Stimulated activated CD4-positive, alpha-beta T cell treated with anti-CD3 and anti-CD28 coated beads, Interleukin-12 subunit alpha, Interleukin-12 subunit beta, amount 100 ng/mL, for 48 hours (primary cell): Measurements from ENCODE around the gene TCERG1L.
"Not testable (repeated sequence)": the region's sequence is repeated elsewhere in the genome, so short reads cannot be mapped to it uniquely, and the experiment has no call there.

ENCODE experiments used
- DNase-seq, 3 donors: peaks; one replicate each; pipeline ENCODE4 v3.0.0-alpha.2; 2020; ENCODE audit warnings: low read depth in 2 of 3, low spot score in 1 of 3

TCERG1L gene

DNA sequence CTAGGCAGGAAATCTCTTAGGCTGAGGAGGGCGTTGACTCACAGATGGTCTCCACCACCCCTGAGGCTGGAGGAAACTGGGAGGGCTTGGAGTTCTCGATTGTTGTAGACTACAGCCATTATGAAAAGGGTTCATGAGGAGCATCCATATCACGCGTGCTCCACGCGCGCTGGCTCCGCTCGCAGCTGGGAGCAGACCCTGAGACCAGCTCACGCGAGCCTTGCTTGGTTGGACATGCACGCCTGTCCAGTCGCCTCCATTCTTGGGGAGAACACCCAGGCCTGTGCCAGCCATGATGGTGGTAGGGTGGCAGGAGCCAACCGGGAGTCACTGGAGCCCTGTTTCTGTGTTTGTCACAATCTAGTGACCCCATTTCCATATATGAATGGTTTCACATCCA lies 139.1 kb downstream of the TCERG1L start:
- DNase-seq: no peak

DNA sequence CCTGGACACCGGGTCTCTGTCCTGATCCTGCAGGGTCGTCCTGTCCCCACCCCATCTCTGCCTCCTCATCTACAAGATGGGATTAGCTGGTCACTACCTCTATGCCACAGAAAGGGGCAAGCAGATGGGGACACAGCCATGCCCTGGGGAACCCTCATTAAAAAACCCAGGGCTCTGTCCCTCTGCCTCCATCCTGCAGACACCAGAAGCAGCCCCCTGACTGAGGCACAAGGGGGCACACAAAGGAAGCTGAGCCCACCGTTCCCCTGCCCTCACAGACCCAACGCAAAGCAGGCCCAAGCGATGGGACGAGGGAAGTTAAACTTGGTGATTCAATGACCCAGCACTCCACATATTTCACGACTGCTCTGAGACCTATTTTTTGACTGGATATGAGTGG lies 142.4 kb downstream of the TCERG1L start:
- no peak for DNase-seq

DNA sequence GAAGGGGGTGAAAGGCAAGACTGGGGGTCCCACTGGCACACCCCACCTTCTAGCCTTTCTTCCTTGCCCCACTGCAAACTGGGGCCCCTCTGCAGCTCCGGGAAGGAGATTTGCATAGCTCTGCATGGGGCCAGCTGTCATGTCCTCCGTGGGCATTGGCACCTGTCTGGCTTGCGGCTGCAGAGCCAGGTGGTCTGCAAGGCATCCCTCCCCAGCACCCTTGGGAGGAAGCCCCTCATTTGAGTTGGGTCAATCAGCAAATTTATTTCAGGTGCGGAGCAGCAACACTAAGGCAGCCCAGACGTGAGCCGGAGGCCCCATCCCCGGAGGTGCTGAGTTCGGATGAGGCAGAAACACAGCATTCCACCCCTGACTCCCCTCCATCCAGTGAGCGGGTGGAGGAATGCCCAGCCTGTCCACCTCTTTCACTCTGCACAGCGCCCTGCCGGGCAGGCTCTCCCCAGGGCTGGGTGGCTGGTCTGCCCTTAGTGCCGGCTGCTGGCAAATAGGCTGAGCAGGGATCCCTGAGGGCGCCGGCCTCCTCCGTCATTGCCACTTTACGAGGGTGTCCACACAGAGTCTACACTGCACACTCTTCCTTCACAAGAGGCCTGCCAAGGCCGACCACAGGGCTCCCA lies 143.2 kb downstream of the TCERG1L start:
- no peak for DNase-seq

- DNase-seq: no peak
Observed at GRCh38 chr10:131167036-131167860, 144.3 kb downstream of the TCERG1L start.

GRCh38 chr10:131166486-131166885 lies 145.0 kb downstream of the TCERG1L start:
- DNase-seq: no peak

DNA sequence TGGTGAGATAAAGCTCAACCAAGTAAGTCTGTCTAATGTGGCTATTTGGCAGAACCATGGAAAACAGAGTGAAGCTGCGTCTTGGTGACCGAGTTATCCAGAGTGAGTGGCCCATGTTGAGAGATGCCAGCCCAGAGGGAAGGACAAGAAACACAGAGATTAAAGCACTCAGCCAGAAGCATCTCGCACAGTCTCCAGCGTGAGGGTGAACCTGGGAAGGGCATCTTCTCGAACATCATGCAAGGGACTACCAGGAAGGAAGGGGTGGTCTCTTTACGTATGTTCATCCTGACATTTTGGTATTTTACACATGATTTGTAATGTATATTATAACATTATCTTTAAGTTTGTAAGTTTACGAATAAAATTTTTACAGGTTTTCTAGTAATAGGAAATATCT lies 146.4 kb downstream of the TCERG1L start:
- DNase-seq: no peak

- DNase-seq: no peak
Observed at GRCh38 chr10:131162866-131163843, 148.4 kb downstream of the TCERG1L start.

GRCh38 chr10:131162211-131162610 lies 149.3 kb downstream of the TCERG1L start:
- no peak for DNase-seq

DNA sequence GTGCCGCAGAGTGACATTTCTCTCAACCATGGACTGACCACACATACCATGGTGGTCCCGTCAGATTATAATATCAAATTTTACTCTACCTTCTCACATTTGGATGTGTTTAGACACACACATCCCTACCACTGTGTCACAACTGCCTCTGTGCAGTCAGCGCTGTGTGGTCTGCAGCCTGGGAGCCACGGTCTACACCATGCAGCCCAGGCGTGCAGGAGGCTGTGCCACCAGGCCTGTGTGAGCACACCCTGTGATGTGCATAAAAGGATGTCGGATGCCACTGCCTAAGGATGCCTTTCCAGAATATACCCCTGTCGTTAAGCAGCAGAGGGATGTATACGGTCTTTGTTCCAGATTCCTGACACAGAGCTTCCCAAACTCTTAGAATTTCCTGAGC lies 150.4 kb downstream of the TCERG1L start:
- DNase-seq: no peak

DNA sequence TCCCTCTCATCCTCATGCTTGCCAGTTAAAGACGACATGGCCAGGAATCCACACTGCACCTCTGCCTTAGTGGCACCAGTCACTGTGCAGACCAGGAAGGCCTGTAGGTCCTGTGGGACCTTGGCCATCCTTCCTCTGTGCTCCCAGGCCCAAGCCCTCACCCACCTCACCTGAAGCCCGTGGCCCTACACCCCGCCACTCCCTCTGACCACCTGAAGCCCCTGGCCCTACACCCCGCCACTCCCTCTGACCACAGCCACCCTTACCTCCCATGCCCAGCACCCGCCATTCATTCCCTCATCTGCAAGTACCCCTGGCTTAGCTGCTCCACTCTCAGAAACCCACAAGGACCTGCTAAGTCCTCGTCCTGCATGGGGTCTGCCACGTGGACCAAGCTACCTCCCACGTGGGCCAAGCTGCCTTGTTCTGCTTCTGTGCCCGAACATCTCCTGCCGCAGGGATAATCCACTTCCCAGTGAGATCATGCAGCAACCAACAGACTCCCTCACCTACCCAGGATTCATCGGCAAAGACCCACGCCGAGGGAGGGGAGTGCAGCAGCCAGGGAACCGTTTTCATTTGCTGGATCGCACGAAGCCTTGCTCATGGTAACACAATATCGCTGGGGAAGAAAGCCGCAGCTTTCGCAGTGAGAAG lies 151.2 kb downstream of the TCERG1L start:
- DNase-seq: no peak

- no peak for DNase-seq
Observed at GRCh38 chr10:131159771-131160170, 151.8 kb downstream of the TCERG1L start.

DNA sequence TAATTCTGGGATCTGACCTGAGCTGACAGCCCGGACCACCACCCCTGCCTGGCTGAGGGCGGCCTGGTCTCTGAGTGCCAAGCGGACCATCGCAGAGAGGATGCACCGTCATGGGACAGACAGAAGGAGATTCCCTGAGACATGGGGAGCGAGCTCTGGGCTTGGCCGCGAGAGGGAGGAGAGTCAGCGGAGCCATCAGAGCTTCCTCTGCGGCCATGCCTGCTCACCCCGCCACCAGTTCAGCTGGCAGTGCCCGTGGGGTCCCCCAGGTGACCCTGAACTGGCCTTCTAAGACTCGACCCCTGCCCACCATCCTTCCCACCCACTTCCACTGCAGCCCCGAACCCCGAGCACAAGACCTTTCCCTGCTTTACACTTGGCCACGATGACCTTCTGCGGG lies 152.8 kb downstream of the TCERG1L start:
- no peak for DNase-seq

- no peak for DNase-seq
Observed at GRCh38 chr10:131157899-131158298, 153.6 kb downstream of the TCERG1L start.

GRCh38 chr10:131155876-131156230 lies 155.7 kb downstream of the TCERG1L start:
- DNase-seq: no peak

DNA sequence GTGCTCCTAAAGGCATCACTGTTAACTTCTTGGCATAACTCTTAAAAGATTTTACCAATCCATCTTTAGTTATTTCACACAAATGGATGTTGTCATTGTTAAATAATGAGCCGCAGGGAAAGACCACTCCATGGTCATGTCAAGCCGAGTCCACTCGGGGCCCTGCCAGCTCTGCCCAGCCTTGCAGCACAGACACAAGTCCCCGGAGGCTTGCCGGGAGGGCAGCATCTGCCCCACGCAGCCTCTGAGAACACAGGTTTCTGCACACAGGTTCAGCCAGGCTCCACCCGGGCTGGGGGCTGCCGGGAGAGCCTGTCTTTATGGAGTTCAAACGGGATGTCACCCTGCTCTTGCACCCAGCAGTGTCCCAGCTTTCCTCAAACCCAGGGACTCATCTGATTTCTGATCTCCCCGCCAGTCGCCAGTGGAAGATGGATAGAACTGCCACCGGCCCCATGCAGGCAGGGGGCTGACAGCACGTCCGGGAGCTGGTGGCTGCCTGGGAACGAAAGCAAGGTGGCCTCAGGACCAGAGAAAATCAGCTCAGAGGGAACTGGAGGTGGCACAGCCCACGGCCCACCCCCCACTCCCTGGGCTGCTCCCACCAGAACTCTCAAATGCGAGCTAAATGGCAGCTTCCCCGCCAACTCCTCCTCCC lies 156.2 kb downstream of the TCERG1L start:
- no peak for DNase-seq

DNA sequence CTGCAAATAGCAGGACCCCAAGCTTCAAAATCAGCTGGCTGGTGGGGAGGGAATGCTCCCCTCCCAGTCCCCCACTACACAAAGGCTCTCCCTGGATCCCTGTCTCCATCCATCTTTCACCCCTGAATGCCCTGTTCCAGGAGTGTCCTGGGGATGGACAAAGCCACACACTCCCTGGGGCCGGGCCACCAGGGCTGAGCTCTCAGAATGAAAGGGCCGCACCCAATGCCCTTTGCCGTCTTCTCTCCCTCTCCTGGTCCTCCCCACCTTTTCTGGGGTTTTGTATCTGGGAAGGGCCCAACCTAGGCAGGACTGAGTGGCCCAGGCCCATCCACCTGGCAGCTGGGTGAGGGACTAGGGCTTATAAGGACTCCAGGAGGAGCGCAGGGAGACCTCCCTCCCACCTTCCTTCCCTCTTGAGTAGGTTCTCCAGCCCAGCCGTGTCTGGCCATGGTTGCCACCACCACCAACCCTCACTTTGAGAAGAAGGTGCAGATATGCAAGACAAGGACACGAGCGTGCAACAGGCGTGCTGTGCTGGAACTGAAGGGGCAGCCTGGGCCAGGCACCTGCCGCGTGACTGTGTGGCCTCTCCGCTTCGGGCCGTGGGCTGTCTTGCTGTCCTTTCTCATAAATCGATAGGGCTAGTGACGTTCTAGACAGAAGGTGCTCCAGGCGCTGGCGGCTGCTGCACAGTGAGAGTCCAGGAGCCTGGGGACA lies 157.1 kb downstream of the TCERG1L start:
- no peak for DNase-seq

DNA sequence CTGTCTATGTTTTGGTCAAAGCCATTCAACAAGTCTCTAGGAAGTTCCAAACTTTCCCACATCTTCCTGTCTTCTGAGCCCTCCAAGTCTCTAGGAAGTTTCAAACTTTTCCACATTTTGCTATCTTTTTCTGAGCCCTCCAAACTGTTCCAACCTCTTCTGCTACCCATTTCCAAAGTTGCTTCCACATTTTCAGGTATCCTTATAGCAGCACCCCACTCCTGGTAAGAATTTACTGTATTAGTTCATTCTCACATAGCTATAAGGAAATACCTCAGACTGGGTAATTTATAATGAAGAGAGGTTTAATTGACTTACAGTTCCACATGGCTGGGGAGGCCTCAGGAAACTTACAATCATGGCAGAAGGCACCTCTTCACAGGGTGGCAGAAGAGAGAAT lies 159.1 kb downstream of the TCERG1L start:
- not testable (repeated sequence) for DNase-seq

- no peak for DNase-seq
Observed at GRCh38 chr10:131150126-131150525, 161.4 kb downstream of the TCERG1L start.

- no peak for DNase-seq
Observed at GRCh38 chr10:131149586-131149985, 161.9 kb downstream of the TCERG1L start.

- no peak for DNase-seq
Observed at GRCh38 chr10:131149111-131149510, 162.4 kb downstream of the TCERG1L start.
